ENCODE results near the gene PLEKHB2. TPM values are rescaled to one million over a fixed set of nuclear protein-coding genes. Genes with fewer than 3 reads are reported as not detected.
"Not testable (repeated sequence)": the region's sequence is repeated elsewhere in the genome, so short reads cannot be mapped to it uniquely, and the experiment has no call there.

Gene PLEKHB2
- total RNA-seq, 1 experiment from 2014 or later, result 57.6 TPM

GRCh38 chr2:131168538-131168937, 63.4 kb downstream of the PLEKHB2 start:
- H3K4me1 Mint-ChIP-seq (ENCODE audit: insufficient read depth, unreplicated experiment), result no peaks in the 10 kb centered on the region
- H3K9me3 Mint-ChIP-seq (ENCODE audit: unreplicated experiment), result no peaks in the 10 kb centered on the region
- no peak overlapping the region for H3K4me3 Mint-ChIP-seq (ENCODE audit: unreplicated experiment)
- BruUV-seq (replicated peaks), result no TSS peak
- no peak for DNase-seq (ENCODE audit: unreplicated experiment)
- TF ChIP-seq, protein P1, sequence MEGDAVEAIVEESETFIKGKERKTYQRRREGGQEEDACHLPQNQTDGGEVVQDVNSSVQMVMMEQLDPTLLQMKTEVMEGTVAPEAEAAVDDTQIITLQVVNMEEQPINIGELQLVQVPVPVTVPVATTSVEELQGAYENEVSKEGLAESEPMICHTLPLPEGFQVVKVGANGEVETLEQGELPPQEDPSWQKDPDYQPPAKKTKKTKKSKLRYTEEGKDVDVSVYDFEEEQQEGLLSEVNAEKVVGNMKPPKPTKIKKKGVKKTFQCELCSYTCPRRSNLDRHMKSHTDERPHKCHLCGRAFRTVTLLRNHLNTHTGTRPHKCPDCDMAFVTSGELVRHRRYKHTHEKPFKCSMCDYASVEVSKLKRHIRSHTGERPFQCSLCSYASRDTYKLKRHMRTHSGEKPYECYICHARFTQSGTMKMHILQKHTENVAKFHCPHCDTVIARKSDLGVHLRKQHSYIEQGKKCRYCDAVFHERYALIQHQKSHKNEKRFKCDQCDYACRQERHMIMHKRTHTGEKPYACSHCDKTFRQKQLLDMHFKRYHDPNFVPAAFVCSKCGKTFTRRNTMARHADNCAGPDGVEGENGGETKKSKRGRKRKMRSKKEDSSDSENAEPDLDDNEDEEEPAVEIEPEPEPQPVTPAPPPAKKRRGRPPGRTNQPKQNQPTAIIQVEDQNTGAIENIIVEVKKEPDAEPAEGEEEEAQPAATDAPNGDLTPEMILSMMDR (IDR thresholded peaks at IDR 0.05; ENCODE audit: unreplicated experiment), result no peak
- peaks cover 29% of the 10 kb centered on the region for H3K27me3 Mint-ChIP-seq (ENCODE audit: insufficient read depth, unreplicated experiment)
- intact Hi-C loops (cut with micrococcal nuclease), result no loop called here
- H3K27ac Mint-ChIP-seq (ENCODE audit: low read depth, unreplicated experiment), result no peak overlapping the region
- ChIA-PET POLR2A (no interaction called here), CTCF (interaction anchor here (0.7 kb wide), 1 partner anchor 42 kb away, joined by 3 read pairs; no protein-coding TSS in a partner anchor)
- H3K36me3 Mint-ChIP-seq (ENCODE audit: insufficient read depth, unreplicated experiment), result no peaks in the 10 kb centered on the region

DNA sequence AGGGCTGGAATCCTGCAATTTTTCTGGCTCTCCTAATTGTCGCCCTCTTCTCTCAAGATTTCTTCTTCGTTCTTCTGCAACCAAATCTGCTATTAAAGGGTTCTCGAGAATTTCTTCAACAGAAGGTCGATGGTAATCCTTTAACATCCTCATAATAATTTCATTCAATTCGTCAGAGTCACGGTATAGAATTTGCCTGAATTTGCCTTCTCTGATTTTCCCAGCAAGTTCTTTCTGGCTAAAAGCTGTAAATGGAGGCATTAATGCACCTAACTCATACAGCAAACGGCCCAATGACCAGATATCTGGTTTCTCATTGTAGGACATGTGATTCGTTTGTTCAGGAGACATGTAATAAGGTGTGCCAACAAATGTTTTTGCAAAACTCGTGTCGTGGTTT, 72.9 kb downstream of the PLEKHB2 start:
- POLR2A ChIA-PET; H3K4me1 Mint-ChIP-seq (ENCODE audit: insufficient read depth, unreplicated experiment); H3K36me3 Mint-ChIP-seq (ENCODE audit: insufficient read depth, unreplicated experiment); BruUV-seq (replicated peaks); H3K9me3 Mint-ChIP-seq (ENCODE audit: unreplicated experiment); DNase-seq (ENCODE audit: unreplicated experiment); CTCF ChIA-PET; intact Hi-C loops (cut with micrococcal nuclease); H3K4me3 Mint-ChIP-seq (ENCODE audit: unreplicated experiment); H3K27ac Mint-ChIP-seq (ENCODE audit: low read depth, unreplicated experiment): not testable (repeated sequence)
- peaks cover 77% of the 10 kb centered on the region for H3K27me3 Mint-ChIP-seq (ENCODE audit: insufficient read depth, unreplicated experiment)

- POLR2A ChIA-PET; H3K4me1 Mint-ChIP-seq (ENCODE audit: insufficient read depth, unreplicated experiment); DNase-seq (ENCODE audit: unreplicated experiment); H3K9me3 Mint-ChIP-seq (ENCODE audit: unreplicated experiment); intact Hi-C loops (cut with micrococcal nuclease); H3K27ac Mint-ChIP-seq (ENCODE audit: low read depth, unreplicated experiment); H3K4me3 Mint-ChIP-seq (ENCODE audit: unreplicated experiment); CTCF ChIA-PET; BruUV-seq (replicated peaks); H3K36me3 Mint-ChIP-seq (ENCODE audit: insufficient read depth, unreplicated experiment): not testable (repeated sequence)
- peaks cover 81% of the 10 kb centered on the region for H3K27me3 Mint-ChIP-seq (ENCODE audit: insufficient read depth, unreplicated experiment)
Measured at GRCh38 chr2:131178721-131179418, 73.7 kb downstream of the PLEKHB2 start.

DNA sequence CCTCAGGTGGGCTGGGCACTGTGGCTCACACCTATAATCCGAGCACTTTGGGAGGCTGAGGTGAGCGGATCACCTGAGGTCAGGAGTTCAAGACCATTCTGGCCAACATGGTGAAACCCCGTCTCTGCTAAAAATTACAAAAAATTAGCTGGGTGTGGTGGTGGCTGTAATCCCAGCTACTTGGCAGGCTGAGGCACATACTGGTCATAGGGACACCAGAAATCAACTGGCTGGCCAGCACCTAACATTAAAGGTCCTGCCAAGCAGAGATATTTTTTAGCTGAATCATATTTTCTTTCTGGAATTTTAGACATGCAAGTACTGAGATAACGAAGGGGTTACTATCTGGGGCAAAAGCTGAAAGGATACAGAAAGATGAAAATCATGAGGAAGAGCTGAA, 76.3 kb downstream of the PLEKHB2 start:
- DNase-seq (ENCODE audit: unreplicated experiment); H3K4me3 Mint-ChIP-seq (ENCODE audit: unreplicated experiment); H3K27ac Mint-ChIP-seq (ENCODE audit: low read depth, unreplicated experiment); BruUV-seq (replicated peaks); POLR2A ChIA-PET; intact Hi-C loops (cut with micrococcal nuclease); H3K36me3 Mint-ChIP-seq (ENCODE audit: insufficient read depth, unreplicated experiment); CTCF ChIA-PET; H3K4me1 Mint-ChIP-seq (ENCODE audit: insufficient read depth, unreplicated experiment); H3K9me3 Mint-ChIP-seq (ENCODE audit: unreplicated experiment): not testable (repeated sequence)
- peaks cover 56% of the 10 kb centered on the region for H3K27me3 Mint-ChIP-seq (ENCODE audit: insufficient read depth, unreplicated experiment)

GRCh38 chr2:131193421-131193820, 88.3 kb downstream of the PLEKHB2 start:
- H3K36me3 Mint-ChIP-seq (ENCODE audit: insufficient read depth, unreplicated experiment); H3K9me3 Mint-ChIP-seq (ENCODE audit: unreplicated experiment); H3K4me1 Mint-ChIP-seq (ENCODE audit: insufficient read depth, unreplicated experiment); intact Hi-C loops (cut with micrococcal nuclease); POLR2A ChIA-PET; DNase-seq (ENCODE audit: unreplicated experiment); H3K27ac Mint-ChIP-seq (ENCODE audit: low read depth, unreplicated experiment); BruUV-seq (replicated peaks); H3K4me3 Mint-ChIP-seq (ENCODE audit: unreplicated experiment): not testable (repeated sequence)
- H3K27me3 Mint-ChIP-seq (ENCODE audit: insufficient read depth, unreplicated experiment), result peaks cover 70% of the 10 kb centered on the region
- CTCF ChIA-PET, result interaction anchor here (1.1 kb wide), 1 partner anchor 41 kb away, joined by 4 read pairs; no protein-coding TSS in a partner anchor

- peaks cover 52% of the 10 kb centered on the region for H3K27me3 Mint-ChIP-seq (ENCODE audit: insufficient read depth, unreplicated experiment)
- CTCF ChIA-PET, result interaction anchor here (0.6 kb wide), 1 partner anchor 477 kb away, joined by 3 read pairs; no protein-coding TSS in a partner anchor
- H3K4me3 Mint-ChIP-seq (ENCODE audit: unreplicated experiment); POLR2A ChIA-PET; H3K4me1 Mint-ChIP-seq (ENCODE audit: insufficient read depth, unreplicated experiment); H3K27ac Mint-ChIP-seq (ENCODE audit: low read depth, unreplicated experiment); BruUV-seq (replicated peaks); DNase-seq (ENCODE audit: unreplicated experiment); H3K9me3 Mint-ChIP-seq (ENCODE audit: unreplicated experiment); intact Hi-C loops (cut with micrococcal nuclease); H3K36me3 Mint-ChIP-seq (ENCODE audit: insufficient read depth, unreplicated experiment): not testable (repeated sequence)
Measured at GRCh38 chr2:131196186-131196585, 91.0 kb downstream of the PLEKHB2 start.

Other genes starting within 250 kb of the PLEKHB2 start
- 159 and 172 TPM in 2 replicates for gene FAM168B, start 11.9 kb upstream of the PLEKHB2 start, total RNA-seq (2022)
- not detected in 2 replicates for gene POTEE, start 104.2 kb downstream of the PLEKHB2 start, total RNA-seq (2022)

Measured in MCF 10A (cell line).